Lower lobe of right lung (tissue), 2 donors: Measurements from ENCODE around the gene SEMA7A. TPM values are rescaled to one million over a fixed set of nuclear protein-coding genes. Genes with fewer than 3 reads are reported as not detected.

Source experiments
- ATAC-seq, 2 donors: fragments of 200-7000 bp; cut with Tn5 transposase; one replicate each; pipeline ENCODE4 v1.9.1; 2020 to 2022; ENCODE audit warnings: mild to moderate bottlenecking in 2 of 2, moderate library complexity in 2 of 2
- DNase-seq: peaks from one replicate; pipeline ENCODE4 v3.0.0-alpha.2; 2020
- H3K27ac ChIP-seq: fragments of 200-600 bp; one replicate; pipeline ENCODE4 v1.8.0; 2022
- H3K27me3 ChIP-seq: fragments of 200-600 bp; one replicate; pipeline ENCODE4 v1.8.0; 2022; ENCODE audit warnings: low read depth
- H3K36me3 ChIP-seq: fragments of 200-600 bp; one replicate; pipeline ENCODE4 v1.8.0; 2022; ENCODE audit warnings: mild to moderate bottlenecking
- H3K4me1 ChIP-seq: fragments of 200-600 bp; one replicate; pipeline ENCODE4 v1.8.0; 2022
- H3K4me3 ChIP-seq: fragments of 200-600 bp; one replicate; pipeline ENCODE4 v1.8.0; 2022; ENCODE audit warnings: mild to moderate bottlenecking
- H3K9me3 ChIP-seq: fragments of 200-600 bp; one replicate; pipeline ENCODE4 v1.8.0; 2022
- intact Hi-C: fragments of 100-400 bp; cut with DNase I; formaldehyde crosslinking; loops from one replicate; pipeline ENCODE4 v1.11.0; 2022
- total RNA-seq: library from RNA; stranded (reverse); fragmentation: NEBNext Ultra II Directional; extraction: Animal tissue kit (Norgen Biotek cat#: 25700); gene quantifications from one replicate; pipeline ENCODE4 v1.2.1, GENCODE V29; 2021
- TF ChIP-seq, protein P1 (sequence below): fragments of 200-600 bp; IDR thresholded peaks from one replicate; pipeline ENCODE4 v1.8.0; 2022; ENCODE audit warnings: antibody characterized with exemption, mild to moderate bottlenecking
- donor health status: DM: no; HTN: yes; CAD: no; lungs with severe emphysema.

SEMA7A gene
- total RNA-seq, 1 donor from 2014 or later: 4.6 TPM

DNA sequence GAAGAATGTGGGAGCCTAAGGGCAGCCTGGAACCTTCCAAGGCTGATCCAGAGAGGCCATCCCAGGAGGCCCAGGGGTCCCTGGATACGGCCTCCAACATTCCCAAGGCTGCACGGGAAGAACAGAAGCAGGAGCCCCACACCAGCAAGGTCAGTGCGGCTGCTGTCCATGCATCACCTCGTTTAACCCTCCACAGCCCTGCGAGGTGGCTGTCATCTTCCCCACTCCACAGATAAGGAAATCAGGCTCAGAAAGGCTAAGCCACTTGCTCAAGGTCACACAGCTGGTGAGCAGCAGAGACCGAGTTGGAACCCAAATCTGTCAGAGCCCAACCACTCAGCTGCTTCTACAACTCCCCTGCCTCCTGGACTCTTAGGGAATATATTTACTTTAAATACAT, 21.6 kb downstream of the SEMA7A start:
- peaks cover 9% of the 10 kb centered on the region for H3K36me3 ChIP-seq

GRCh38 chr15:74411686-74412085, 22.1 kb downstream of the SEMA7A start:
- DNase-seq (no peak), ATAC-seq (no peak)
- no peak overlapping the region for H3K4me3 ChIP-seq
- peaks cover 4% of the 10 kb centered on the region for H3K36me3 ChIP-seq
- no peaks in the 10 kb centered on the region for H3K27me3 ChIP-seq
- TF ChIP-seq, protein P1, sequence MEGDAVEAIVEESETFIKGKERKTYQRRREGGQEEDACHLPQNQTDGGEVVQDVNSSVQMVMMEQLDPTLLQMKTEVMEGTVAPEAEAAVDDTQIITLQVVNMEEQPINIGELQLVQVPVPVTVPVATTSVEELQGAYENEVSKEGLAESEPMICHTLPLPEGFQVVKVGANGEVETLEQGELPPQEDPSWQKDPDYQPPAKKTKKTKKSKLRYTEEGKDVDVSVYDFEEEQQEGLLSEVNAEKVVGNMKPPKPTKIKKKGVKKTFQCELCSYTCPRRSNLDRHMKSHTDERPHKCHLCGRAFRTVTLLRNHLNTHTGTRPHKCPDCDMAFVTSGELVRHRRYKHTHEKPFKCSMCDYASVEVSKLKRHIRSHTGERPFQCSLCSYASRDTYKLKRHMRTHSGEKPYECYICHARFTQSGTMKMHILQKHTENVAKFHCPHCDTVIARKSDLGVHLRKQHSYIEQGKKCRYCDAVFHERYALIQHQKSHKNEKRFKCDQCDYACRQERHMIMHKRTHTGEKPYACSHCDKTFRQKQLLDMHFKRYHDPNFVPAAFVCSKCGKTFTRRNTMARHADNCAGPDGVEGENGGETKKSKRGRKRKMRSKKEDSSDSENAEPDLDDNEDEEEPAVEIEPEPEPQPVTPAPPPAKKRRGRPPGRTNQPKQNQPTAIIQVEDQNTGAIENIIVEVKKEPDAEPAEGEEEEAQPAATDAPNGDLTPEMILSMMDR: no peak
- H3K27ac ChIP-seq: no peak overlapping the region
- H3K9me3 ChIP-seq: no peaks in the 10 kb centered on the region
- H3K4me1 ChIP-seq: no peaks in the 10 kb centered on the region
- intact Hi-C loops: no loop called here

More for the DNA sequence above, 21.6 kb downstream of the SEMA7A start:
- Histone ChIP-seq H3K9me3 (no peaks in the 10 kb centered on the region), H3K27me3 (no peaks in the 10 kb centered on the region), H3K4me1 (no peaks in the 10 kb centered on the region), H3K27ac (no peak overlapping the region), H3K4me3 (no peak overlapping the region)
- intact Hi-C loops: no loop called here
- DNase-seq (no peak), ATAC-seq (no peak)
- TF ChIP-seq, protein P1: no peak

DNA sequence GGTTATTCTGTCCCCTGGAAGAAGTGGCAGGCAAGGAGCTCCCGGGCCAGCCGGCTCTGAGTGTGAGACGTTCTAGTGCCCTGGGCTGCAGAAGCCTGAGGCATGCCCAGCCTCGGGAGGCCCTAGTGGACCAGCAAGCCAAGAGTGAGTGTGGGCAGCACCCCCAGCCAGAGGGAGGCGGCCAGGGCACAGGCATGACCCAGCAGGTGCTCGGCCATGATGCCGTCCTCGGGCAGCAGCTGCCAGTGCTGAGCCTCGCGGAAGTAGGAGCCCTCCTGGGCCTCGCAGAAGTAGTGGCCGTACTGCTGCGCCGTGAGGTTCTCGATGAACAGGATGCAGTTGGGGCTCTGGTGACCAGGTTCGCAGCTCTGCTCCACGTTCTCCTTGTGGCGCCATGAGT, 23.3 kb downstream of the SEMA7A start:
- Histone ChIP-seq H3K36me3 (peaks cover 3% of the 10 kb centered on the region), H3K27me3 (no peaks in the 10 kb centered on the region), H3K4me1 (no peaks in the 10 kb centered on the region), H3K9me3 (no peaks in the 10 kb centered on the region), H3K4me3 (no peak overlapping the region), H3K27ac (no peak overlapping the region)
- TF ChIP-seq, protein P1: no peak
- intact Hi-C loops: no loop called here
- DNase-seq (no peak), ATAC-seq (no peak)

DNA sequence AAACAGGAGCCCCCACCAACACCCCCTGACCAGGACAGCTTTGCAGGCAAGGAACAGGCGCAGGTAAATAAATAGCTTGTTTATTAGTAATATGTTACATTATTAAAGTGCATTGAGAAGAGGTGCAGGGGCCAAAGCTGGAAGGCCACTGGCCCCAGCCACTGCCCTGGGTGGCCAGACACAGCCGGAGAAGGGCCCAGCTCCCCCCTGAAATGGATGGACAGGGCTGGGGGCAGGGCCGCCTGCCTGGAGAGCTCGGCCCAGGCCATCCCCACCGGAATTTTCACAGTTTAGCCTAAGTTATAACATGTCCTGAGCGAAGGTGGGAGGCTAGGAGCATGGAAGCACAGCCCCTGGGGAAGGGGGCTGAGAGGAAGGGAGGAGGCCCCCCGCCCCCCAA, 24.5 kb downstream of the SEMA7A start:
- TF ChIP-seq, protein P1: no peak
- H3K36me3 ChIP-seq: no peaks in the 10 kb centered on the region
- no peak overlapping the region for H3K4me3 ChIP-seq
- ATAC-seq (no peak), DNase-seq (no peak)
- intact Hi-C loops: no loop called here
- no peaks in the 10 kb centered on the region for H3K9me3 ChIP-seq
- no peaks in the 10 kb centered on the region for H3K4me1 ChIP-seq
- H3K27me3 ChIP-seq: no peaks in the 10 kb centered on the region
- H3K27ac ChIP-seq: no peak overlapping the region

DNA sequence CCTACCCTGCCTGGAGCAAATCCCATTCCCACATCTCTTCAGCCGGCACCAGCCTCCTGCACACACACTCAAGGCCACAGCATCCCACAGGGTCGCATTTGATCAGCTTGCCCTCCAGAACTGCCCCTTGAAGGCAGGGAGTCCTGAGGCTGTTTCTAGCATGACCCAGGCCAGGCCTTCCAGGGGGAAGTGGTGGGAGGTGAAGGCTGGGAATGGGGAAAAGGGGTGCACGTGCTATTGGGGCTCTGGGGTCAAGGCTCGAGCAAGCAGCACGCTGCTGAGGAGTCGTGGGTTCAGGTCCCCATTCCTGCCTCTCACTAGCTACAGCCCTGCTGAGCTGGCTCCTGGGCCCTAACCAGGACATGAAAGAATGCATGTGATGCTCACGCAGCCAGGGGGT, 24.9 kb downstream of the SEMA7A start:
- intact Hi-C loops: no loop called here
- no peaks in the 10 kb centered on the region for H3K36me3 ChIP-seq
- no peak overlapping the region for H3K27ac ChIP-seq
- TF ChIP-seq, protein P1: no peak
- no peak overlapping the region for H3K4me3 ChIP-seq
- H3K27me3 ChIP-seq: no peaks in the 10 kb centered on the region
- H3K9me3 ChIP-seq: no peaks in the 10 kb centered on the region
- no peak for DNase-seq
- H3K4me1 ChIP-seq: peaks cover under 1% of the 10 kb centered on the region
- no peak for ATAC-seq

DNA sequence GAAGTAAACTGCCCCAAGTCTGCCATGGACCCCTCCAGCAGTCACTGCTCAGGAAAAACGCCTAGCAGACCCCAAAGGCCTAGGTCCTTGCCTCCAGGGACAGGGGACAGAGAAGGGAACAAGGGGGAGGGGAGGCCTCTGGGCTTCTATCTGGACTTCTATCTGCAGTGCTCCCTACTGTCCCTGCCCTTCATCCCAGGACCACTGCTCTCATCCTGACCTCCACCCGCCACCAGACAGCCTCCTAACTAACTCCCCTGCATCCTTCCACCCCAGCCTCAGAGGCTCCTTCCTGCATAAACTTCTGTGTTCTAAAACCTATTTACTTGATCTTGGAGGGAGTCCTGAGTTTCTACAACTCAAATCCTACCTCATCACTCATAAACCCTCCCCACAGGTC, 25.4 kb downstream of the SEMA7A start:
- no peak overlapping the region for H3K4me3 ChIP-seq
- H3K36me3 ChIP-seq: no peaks in the 10 kb centered on the region
- no peak for ATAC-seq
- H3K27me3 ChIP-seq: no peaks in the 10 kb centered on the region
- intact Hi-C loops: no loop called here
- H3K4me1 ChIP-seq: peaks cover 5% of the 10 kb centered on the region
- no peak for DNase-seq
- H3K27ac ChIP-seq: no peak overlapping the region
- TF ChIP-seq, protein P1: no peak
- no peaks in the 10 kb centered on the region for H3K9me3 ChIP-seq
